D341Med (cell line): ENCODE results near the gene CABP5.
"Not testable (repeated sequence)": the region's sequence is repeated elsewhere in the genome, so short reads cannot be mapped to it uniquely, and the experiment has no call there.

Experiments
- DNase-seq: peaks from one replicate; pipeline ENCODE4 v3.0.0; 2012; ENCODE audit warnings: low spot score

The CABP5 gene

DNA sequence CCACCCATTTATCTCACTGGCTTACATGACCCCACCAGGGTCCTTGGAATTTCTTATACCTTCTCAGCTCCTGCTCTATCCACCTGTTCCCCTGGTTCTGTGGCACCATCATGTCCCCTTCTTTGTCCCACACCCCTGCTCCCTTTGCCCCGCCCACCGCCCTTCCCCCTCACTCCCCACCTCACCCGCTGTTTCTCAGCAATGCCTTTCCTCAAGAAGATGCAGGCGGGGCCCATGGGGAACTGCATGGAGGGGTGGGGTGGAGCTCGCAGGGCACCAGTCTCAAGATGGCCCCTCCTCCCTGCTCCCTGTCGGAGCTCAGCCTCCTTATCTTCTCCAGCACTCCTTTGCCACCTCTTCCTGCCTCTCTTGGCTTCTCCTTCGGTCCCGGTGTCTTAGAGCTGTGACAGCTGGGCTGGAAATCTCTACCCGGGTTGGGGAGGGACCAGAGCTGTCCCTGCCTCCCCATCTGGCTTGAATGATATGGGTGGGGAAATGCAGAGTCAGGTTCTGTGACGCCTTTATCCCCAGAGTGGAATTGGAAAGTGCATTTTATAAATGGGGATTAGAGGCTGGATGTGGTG is at the start of gene CABP5:
Gene CABP5, minus strand, starts transcription at position 405 of the 584 bp plus-strand sequence. Its CDS starts 157 bp downstream, at position 248.
- DNase-seq, result peak; percentile 76

DNA sequence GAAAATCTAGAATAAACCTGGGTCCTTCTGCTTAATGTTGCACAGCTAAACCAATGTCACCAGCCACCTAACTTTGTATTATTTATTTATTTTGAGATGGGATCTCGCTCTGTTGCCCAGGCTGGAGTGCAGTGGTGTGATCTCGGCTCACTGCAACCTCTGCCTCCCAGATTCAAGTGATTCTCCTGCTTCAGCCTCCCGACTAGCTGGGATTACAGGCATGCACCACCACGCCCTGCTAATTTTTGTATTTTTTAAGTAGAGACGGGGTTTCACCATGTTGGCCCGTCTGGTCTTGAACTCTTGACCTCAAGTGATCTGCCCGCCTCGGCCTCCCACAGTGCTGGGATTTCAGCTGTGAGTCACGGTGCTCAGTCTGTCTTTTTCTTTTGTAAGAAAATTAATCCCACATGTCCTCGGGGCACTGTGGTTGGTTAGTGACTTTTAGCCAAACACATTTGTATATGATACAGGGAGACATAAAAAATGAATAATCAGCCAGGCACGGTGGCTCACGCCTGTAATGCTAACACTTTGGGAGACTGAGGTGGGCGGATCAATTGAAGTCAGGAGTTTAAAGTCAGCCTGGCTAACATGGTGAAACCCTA is 47.3 kb upstream of the CABP5 start:
- not testable (repeated sequence) for DNase-seq

DNA sequence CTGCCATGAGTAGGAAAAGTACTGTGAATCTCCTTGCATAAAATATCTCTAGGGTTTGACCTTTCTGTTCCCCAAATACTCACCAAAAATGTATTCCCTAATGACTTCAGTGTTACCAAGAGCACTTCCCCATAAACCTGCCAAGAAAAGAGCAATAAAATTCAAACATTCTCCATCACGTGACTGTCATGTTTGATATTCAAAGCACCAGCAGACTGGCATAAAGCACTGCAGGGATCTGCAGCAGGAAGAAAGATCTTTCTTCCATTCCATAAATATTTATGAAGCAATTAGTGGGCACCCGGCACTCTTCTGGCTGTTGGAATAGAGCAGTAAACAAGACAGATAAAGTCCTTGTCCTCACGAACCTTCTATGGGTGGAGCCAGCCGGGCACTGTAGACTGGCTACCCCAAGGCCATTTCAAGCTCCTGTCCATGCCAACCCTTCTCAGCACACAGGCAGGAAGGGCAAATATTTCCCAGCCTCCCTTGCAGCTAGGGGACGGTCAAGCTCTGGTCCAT is 46.5 kb upstream of the CABP5 start:
- DNase-seq, result no peak

- not testable (repeated sequence) for DNase-seq
Measured at GRCh38 chr19:48088991-48089390, 45.1 kb upstream of the CABP5 start.

DNA sequence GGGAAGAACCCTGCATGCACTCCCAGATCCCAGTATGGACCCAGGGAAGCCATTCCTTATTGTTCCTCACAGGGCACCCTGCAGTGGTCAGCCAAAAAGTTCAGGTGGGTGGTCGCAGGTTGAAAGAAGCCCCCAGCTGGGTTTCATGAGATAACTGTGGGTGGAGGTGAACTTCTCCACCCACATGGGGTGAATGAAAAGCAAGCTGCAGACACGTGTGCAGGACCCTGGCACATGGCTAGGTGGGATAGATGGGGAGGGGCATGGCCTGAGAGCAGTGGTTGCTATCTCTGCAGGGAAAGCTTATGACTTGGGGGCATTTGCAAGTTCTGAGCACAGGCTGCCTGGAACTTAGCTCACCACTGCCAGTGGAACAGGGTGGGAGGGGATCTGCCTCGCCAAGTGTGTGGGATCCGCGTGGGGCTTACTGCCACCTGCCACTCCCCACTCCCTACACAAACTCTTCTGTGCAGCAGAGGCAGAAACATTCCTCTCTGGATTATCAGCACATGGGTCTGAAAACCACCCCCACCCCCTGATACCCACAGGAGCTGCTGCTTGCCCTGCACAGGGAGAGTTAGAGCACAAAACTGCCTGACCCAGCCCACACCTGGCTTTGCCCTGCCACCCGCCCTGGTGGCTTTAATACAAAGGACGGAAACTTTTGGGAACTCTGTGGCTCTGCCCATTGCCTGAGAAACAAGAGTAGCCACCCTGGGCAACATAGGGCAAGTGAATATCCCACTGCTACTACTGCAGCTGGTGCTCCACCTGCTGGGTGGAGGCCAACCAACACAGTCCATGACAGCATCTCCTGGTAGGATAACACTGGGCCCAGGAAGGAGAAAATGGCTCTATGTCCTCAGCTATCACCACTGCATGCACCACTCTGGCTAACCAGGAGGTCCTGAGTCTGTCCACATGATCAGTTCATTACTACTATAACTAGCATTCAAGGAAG is 42.3 kb upstream of the CABP5 start:
- peak; percentile 49 for DNase-seq

DNA sequence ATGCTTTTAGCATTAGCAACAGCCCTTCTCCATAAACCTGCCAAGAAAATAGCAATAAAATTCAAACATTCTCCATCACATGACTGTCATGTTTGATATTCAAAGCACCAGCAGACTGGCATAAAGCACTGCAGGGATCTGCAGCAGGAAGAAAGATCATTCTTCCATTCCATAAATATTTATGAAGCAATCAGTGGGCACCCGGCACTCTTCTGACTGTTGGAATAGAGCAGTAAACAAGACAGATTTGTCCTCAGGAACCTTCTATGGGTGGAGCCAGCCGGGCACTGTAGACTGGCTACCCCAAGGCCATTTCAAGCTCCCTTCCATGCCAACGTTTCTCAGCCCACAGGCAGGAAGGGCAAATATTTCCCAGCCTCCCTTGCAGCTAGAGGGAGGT is 41.2 kb upstream of the CABP5 start:
- no peak for DNase-seq

DNA sequence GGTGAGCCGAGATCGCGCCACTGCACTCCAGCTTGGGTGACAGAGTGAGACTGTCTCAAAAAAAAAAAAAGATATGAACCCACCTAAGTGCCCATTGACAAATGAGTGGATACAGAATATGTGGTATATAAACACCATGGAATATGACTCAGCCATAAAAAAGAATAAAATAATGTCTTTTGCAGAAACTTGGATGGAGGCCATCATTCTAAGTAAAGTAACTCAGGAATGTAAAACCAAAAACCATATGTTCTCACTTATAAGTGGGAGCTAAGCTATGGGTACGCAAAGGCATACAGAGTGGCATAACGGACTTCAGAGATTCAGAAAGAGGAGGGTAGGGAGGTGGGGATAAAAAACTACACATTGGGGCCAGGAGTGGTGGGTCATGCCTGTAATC is 37.2 kb upstream of the CABP5 start:
- DNase-seq, result no peak

- not testable (repeated sequence) for DNase-seq
Measured at GRCh38 chr19:48070177-48070769, 26.4 kb upstream of the CABP5 start.

DNA sequence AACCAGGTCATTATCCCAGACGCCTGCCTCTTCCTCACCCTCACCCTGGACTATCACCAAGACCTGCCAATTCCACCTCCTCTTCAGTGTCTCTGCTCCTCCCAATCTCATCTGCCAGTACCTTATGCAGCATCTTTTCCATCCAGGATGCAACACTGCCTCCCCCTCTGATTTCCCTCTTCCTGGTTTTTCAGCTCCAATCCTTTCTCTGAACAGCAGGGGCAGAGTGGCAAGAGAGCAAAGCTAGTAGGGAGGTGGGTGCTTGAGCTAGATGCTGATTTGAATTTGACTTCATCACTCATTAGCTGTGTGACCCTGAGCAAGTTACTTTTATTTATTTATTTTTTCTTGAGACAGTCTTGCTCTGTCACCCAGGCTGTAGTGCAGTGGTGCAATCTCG is 25.6 kb upstream of the CABP5 start:
- no peak for DNase-seq

GRCh38 chr19:48064509-48064908 is 20.6 kb upstream of the CABP5 start:
- no peak for DNase-seq

- DNase-seq, result no peak
Measured at GRCh38 chr19:48061401-48062344, 17.8 kb upstream of the CABP5 start.

DNA sequence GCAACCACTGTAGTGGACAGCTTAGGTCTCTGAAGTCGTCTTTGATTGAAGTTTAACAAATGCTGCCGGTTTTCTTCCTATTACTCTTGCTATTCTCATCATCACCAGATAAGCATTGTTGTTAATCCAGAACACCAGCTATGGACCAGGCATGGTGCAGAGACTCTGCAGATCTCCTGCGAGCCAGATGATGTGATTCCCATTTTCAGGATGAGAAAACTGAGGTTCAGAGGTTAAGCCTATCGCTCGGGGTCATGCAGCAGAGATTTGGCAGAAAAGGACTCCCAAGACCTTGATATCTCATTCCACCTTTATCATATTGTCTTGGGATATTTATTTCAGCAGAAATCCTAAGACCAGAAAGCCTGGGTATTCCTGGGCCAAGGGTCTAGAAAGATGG is 16.5 kb upstream of the CABP5 start:
- DNase-seq, result no peak

GRCh38 chr19:48059331-48059730 is 15.5 kb upstream of the CABP5 start:
- DNase-seq, result no peak

DNA sequence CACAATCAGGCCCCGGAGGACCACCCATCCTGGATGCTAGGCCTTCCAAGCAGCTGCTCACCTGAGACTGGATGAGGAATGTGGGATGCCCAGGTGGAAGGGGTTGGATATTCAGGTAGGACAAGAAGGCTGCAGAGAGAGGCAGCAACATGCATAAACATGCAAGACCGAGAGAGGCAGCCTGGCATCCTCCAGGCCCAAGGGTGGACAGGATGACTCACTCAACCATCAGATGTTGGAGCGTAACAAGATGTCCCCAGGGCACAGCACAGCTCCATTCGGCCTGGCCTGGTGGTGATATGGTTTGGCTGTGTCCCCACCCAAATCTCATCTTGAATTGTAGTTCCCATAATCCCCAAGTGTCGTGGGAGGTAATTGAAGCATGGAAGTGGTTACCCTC is 10.0 kb upstream of the CABP5 start:
- no peak for DNase-seq

DNA sequence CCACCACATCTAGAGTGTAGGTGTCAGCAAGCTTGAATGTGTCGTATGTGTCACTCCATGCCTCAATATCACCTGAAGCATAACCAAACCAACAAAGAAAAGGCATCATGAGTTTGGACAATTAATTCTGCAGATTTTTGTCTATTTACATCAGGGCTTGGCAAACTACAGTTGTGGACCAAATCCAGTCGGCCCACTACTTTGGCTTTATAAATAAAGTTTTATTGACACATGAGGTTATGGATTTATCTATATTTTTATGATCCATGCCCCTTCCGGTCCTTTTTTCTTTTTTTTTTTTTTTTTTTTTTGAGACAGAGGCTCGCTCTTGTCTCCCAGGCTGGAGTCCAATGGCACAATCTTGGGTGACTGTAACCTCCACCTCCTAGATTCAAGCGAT is 9.2 kb upstream of the CABP5 start:
- DNase-seq, result no peak

GRCh38 chr19:48051335-48052033 is 7.6 kb upstream of the CABP5 start:
- no peak for DNase-seq

DNA sequence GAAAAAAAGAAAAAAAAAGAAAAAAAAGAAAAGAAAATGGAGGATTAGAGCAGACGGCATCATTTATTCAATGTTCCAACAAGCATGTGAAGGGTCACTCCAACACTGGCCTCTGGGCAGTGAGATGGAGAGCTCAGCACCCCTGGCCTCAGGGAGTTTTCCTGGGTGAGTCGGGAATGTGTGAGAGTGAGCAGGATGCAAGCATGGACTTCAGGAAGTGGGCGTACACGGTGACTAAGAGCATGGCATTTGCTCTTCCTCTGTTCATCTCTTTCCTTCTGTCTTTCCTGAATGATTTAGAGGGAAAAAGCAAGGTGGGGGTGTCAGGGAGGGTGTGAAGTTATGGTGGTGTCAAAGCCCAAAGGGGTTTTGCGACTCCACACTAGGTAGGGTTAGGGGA is 682 bp upstream of the CABP5 start:
- DNase-seq, result no peak

DNA sequence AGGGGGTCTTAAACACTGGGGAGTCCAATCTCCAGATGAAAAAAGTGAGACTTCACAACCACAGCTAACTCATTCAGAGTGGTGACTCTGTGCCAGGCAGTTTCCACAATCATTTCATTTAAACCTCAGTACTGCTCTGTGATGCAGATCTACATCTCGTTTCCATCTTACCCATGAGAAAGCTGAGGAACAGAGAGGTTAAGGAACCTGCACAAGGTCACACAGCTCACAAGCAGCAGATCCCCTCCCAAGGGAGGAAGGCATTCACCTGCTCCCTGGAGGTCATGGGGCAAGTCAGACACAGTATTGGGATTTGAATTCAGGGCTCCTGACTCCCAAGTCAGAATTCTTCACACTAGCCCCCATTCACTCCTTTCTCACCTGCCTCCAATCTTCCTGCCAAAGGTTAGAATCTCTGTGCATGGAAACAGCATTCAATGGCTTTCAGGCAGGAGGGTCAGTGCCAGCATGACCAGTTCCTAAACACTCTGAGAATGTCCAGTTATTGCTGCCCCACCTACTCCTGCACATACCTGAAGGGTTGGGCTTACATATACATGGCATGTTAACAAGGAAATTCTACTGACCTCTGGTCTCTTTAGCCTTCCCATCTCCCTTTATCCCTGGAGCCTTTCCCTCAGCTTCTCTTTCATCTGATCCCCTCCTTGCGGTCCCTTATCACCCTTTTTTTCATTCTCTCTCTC is 1.9 kb downstream of the CABP5 start:
- no peak for DNase-seq

DNA sequence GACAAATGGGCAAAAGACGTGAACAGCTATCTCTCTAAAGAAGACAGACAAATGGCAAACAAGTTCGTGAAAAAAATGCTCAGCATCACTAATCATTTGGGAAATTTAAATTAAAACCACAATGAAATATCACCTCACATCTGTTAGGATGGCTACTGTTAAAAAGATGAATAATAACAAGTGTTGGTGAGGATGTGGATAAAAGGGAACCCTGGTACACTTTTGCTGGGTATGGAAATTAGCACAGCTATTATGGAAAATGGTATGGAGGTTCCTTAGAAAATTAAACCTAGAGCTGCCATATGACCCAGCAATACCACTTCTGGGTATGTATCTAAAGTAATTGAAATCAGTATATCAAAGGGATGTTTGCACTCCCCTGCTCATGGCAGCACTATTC is 7.1 kb downstream of the CABP5 start:
- DNase-seq, result no peak

DNA sequence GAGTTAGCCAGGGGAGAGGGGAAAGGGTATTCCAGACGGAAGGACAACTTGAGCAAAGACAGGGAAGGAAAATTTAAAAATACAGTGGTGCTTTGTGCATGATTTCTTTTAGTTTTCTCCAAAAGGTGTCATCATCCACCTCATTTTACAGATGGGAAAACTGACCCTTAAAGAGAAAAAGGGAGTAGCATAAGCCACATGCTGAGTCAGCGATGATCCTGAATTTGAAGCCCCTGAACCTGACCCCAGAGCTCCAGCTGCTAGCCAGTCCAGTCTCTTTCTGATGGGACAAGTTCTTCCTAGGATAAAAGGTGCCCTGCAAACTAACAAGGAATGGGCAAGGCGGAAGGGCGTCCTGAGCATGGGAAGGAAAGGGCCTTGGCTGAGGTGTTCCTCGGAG is 10.3 kb downstream of the CABP5 start:
- no peak for DNase-seq
